Left ventricle myocardium inferior (tissue), 1 donor: ENCODE data around the gene F11R. TPM values are rescaled to one million over a fixed set of nuclear protein-coding genes. Genes with fewer than 3 reads are reported as not detected.

Source experiments
- DNase-seq: peaks from one replicate; pipeline ENCODE4 v3.0.0-alpha.2; 2020
- H3K27ac ChIP-seq: fragments of 200-600 bp; replicated peaks from 2 replicates; pipeline ENCODE4 v1.8.0; 2021
- H3K27me3 ChIP-seq: fragments of 200-600 bp; 2 replicates; pipeline ENCODE4 v1.8.0; 2021; ENCODE audit warnings: low read depth
- H3K36me3 ChIP-seq: fragments of 200-600 bp; 2 replicates; pipeline ENCODE4 v1.8.0; 2021
- H3K4me1 ChIP-seq: fragments of 200-600 bp; 2 replicates; pipeline ENCODE4 v1.8.0; 2021
- H3K4me3 ChIP-seq: fragments of 200-600 bp; 2 replicates; pipeline ENCODE4 v1.8.0; 2021; ENCODE audit warnings: mild to moderate bottlenecking, moderate library complexity
- H3K9me3 ChIP-seq: fragments of 200-600 bp; replicated peaks from 2 replicates; pipeline ENCODE4 v1.8.0; 2021
- intact Hi-C: fragments of 100-400 bp; cut with micrococcal nuclease; formaldehyde crosslinking; loops from one replicate; pipeline ENCODE4 v1.11.0; 2022
- total RNA-seq: library from RNA; stranded (reverse); fragmentation: NEBNext Ultra II Directional; extraction: Animal tissue kit (Norgen Biotek cat#: 25700); gene quantifications from one replicate; pipeline ENCODE4 v1.2.1, GENCODE V29; 2021
- TF ChIP-seq, protein P1 (sequence below): fragments of 200-600 bp; IDR thresholded peaks from 2 replicates; pipeline ENCODE4 v1.8.0; 2021; ENCODE audit warnings: antibody characterized with exemption, mild to moderate bottlenecking, borderline replicate concordance
- donor health status: DM: no; HTN: yes; CAD: no; lungs with severe emphysema.

The F11R gene
- total RNA-seq, 1 donor from 2014 or later = 8.3 TPM

DNA sequence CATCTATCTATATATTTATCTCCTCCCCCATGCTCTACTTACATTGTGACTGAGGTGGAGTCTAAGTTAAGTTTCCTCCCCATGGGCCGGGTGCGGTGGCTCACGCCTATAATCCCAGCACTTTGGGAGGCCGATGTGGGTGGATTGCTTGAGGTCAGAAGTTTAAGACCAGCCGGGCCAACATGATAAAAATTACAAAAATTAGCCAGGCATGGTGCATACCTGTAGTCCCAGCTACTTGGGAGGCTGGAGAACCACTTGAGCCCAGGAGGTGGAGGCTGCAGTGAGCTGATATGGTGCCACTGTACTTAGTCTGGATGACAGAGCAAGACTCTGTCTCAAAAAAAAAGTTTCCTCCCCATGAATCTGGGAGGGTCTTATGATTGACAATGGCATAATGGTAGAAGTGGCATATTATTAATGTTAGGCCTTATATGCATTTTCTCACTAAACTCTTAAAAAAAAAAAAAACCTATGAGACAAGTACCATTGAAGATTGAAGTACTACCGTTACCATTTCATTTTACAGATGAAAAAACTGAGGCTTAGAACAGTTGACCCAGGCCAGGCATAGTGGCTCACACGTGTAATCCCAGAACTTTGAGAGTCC is 11.2 kb downstream of the F11R start:
- H3K9me3 ChIP-seq = no peaks in the 10 kb centered on the region
- H3K4me3 ChIP-seq = no peak overlapping the region
- TF ChIP-seq, protein P1, sequence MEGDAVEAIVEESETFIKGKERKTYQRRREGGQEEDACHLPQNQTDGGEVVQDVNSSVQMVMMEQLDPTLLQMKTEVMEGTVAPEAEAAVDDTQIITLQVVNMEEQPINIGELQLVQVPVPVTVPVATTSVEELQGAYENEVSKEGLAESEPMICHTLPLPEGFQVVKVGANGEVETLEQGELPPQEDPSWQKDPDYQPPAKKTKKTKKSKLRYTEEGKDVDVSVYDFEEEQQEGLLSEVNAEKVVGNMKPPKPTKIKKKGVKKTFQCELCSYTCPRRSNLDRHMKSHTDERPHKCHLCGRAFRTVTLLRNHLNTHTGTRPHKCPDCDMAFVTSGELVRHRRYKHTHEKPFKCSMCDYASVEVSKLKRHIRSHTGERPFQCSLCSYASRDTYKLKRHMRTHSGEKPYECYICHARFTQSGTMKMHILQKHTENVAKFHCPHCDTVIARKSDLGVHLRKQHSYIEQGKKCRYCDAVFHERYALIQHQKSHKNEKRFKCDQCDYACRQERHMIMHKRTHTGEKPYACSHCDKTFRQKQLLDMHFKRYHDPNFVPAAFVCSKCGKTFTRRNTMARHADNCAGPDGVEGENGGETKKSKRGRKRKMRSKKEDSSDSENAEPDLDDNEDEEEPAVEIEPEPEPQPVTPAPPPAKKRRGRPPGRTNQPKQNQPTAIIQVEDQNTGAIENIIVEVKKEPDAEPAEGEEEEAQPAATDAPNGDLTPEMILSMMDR = no peak
- intact Hi-C loops = no loop called here
- no peak for DNase-seq
- no peaks in the 10 kb centered on the region for H3K27me3 ChIP-seq
- H3K27ac ChIP-seq = no peak overlapping the region
- H3K4me1 ChIP-seq = peaks cover 23% of the 10 kb centered on the region
- H3K36me3 ChIP-seq = no peaks in the 10 kb centered on the region

DNA sequence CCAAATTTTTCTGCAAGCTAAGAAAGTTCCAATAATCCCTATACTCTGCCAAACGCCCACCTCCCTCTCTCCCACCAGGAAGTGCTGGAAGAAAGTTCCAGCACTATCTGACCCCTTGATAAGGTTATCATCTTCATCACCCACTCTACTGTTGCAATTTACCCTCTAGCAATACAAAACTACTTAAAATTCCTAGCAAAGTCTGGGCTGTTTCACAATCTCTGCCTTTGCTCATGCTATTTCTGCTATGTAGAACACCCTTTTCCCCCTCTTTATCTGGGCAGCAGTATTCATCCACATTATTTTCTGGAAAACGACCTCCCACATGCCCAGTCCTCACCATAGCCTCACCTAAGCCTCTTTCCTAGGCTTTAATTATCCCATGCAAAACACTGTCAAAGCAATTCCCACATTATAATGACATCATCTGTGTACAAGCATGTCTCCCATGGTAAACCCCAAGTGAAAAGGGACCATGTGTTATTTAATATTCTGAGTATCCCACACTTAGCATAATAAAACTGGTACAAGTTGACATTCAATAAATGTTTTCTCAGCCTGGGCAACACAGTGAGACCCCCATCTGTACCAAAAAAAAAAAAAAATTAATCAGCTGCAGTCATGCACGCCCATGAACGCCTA is 12.0 kb downstream of the F11R start:
- no peaks in the 10 kb centered on the region for H3K9me3 ChIP-seq
- H3K4me3 ChIP-seq = no peak overlapping the region
- no peaks in the 10 kb centered on the region for H3K27me3 ChIP-seq
- intact Hi-C loops = no loop called here
- H3K36me3 ChIP-seq = no peaks in the 10 kb centered on the region
- DNase-seq = no peak
- H3K4me1 ChIP-seq = peaks cover 15% of the 10 kb centered on the region
- TF ChIP-seq, protein P1 = no peak
- no peak overlapping the region for H3K27ac ChIP-seq

DNA sequence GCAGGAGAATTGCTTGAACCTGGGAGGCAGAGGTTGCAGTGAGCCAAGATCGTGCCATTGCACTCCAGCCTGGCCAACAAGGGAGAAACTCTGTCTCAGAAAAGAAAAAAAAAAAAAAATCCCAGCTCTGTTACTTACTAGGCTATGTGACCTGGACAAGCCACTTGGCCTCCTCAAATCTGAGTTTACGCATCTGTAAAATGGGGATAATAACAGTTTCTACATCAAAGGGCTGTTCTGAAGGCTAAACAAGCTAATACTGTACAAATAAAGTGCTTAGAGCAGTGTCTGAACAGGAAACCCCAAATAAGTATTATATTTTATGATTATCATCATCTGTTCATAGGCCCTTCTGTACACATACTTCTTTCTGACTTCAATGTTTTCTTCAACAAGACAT is 13.6 kb downstream of the F11R start:
- H3K4me3 ChIP-seq = no peak overlapping the region
- no peak overlapping the region for H3K27ac ChIP-seq
- H3K9me3 ChIP-seq = no peaks in the 10 kb centered on the region
- intact Hi-C loops = no loop called here
- H3K4me1 ChIP-seq = no peaks in the 10 kb centered on the region
- no peaks in the 10 kb centered on the region for H3K36me3 ChIP-seq
- H3K27me3 ChIP-seq = no peaks in the 10 kb centered on the region
- TF ChIP-seq, protein P1 = no peak
- no peak for DNase-seq

DNA sequence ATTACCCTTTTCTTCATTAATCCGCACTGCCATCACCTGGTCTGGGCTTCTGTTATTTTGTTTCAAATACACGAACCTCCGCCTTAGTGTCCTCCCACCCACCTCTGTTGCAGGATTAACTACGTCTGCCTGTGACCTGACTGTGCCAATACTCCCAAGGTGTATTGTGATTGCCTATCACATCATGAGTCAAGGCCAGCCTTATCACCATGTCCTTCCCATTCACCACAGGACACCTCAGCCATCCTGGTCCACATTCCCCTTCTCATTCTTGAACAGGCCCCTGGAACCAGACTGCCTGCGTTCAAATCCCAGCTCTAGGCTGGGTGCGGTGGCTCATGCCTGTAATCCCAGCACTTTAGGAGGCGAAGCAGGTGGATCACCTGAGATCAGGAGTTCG is 14.4 kb downstream of the F11R start:
- no peaks in the 10 kb centered on the region for H3K27me3 ChIP-seq
- H3K4me1 ChIP-seq = peaks cover 4% of the 10 kb centered on the region
- no peak for DNase-seq
- H3K27ac ChIP-seq = no peak overlapping the region
- H3K9me3 ChIP-seq = no peaks in the 10 kb centered on the region
- no peaks in the 10 kb centered on the region for H3K36me3 ChIP-seq
- intact Hi-C loops = no loop called here
- H3K4me3 ChIP-seq = no peak overlapping the region
- TF ChIP-seq, protein P1 = no peak

DNA sequence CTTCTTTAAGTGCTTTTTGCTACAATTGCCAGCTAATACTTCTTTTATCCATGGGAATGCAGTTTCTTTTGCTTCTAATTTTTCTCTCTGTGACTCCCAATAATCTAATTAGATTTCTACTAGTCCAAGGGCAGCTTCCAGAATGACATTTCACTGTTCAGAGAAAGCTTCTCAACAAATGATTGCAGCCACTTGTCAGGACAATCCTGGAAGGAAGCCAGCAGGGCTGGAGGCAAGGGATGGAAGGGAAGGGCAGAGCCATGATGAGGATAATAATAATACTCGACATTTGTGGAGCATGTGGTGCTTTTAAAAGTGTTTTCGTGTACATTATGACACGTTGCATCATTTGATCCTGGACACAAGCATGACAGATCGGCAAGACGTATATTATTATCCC is 19.4 kb downstream of the F11R start:
- Histone ChIP-seq H3K36me3 (peaks cover 17% of the 10 kb centered on the region), H3K27me3 (no peaks in the 10 kb centered on the region), H3K9me3 (no peaks in the 10 kb centered on the region), H3K4me3 (no peak overlapping the region), H3K4me1 (peaks cover 17% of the 10 kb centered on the region), H3K27ac (no peak overlapping the region)
- TF ChIP-seq, protein P1 = no peak
- intact Hi-C loops = no loop called here
- no peak for DNase-seq
